GM13977 (cell line): ENCODE data around the gene KIFBP.
A peak's percentile ranks its signal among the peaks of the same experiment; 100 is the strongest.
"Not testable (repeated sequence)": the region's sequence is repeated elsewhere in the genome, so short reads cannot be mapped to it uniquely, and the experiment has no call there.

Experiments
- DNase-seq: peaks from one replicate; pipeline ENCODE4 v3.0.0; 2012; ENCODE audit warnings: low spot score
- CTCF ChIP-seq: IDR thresholded peaks from 2 replicates; pipeline ENCODE4 v1.5.1; 2012; ENCODE audit warnings: mild to moderate bottlenecking, control low read depth; ENCODE audit not compliant: insufficient read depth; ENCODE audit errors: extremely low read depth, missing control alignments
- in situ Hi-C: fragments of 300-500 bp; cut with MboI; formaldehyde crosslinking; loops from one replicate; pipeline ENCODE4 v1.12.0; 2022; ENCODE audit warnings: low sequenced_read_pairs, low pct_unique_long_range_greater_than_20kb, mixed read lengths, inconsistent platforms; ENCODE audit not compliant: unreplicated experiment

KIFBP gene

GRCh38 chr10:68988530-68989316, at the start of gene KIFBP:
Gene KIFBP (plus strand): TSS chr10:68988803. CDS start chr10:68988833, 30 bp downstream.
- peak; percentile 47 for TF ChIP-seq CTCF
- DNase-seq = peak; percentile 93
- in situ Hi-C loops = loop anchor here (25.0 kb wide), 1 partner anchor 399 kb away; no protein-coding TSS in a partner anchor

- TF ChIP-seq CTCF = no peak
- no peak for DNase-seq
- in situ Hi-C loops = no loop called here
These were observed 49.7 kb upstream of the KIFBP start for GRCh38 chr10:68938884-68939283.

GRCh38 chr10:68940917-68941316, 47.7 kb upstream of the KIFBP start:
- in situ Hi-C loops, DNase-seq: not testable (repeated sequence)

- no peak for TF ChIP-seq CTCF
- in situ Hi-C loops = no loop called here
- DNase-seq = no peak
These were observed 38.0 kb upstream of the KIFBP start for GRCh38 chr10:68950598-68950997.

- in situ Hi-C loops = no loop called here
- TF ChIP-seq CTCF = no peak
These were observed 33.7 kb upstream of the KIFBP start for GRCh38 chr10:68954904-68955303.

GRCh38 chr10:68955355-68955831, 33.2 kb upstream of the KIFBP start:
- in situ Hi-C loops = no loop called here
- DNase-seq = no peak
- no peak for TF ChIP-seq CTCF

More at GRCh38 chr10:68954904-68955303, 33.7 kb upstream of the KIFBP start:
- no peak for DNase-seq

- peak; percentile 94 for DNase-seq
- in situ Hi-C loops = no loop called here
- TF ChIP-seq CTCF = peak; percentile 60
These were observed 32.6 kb upstream of the KIFBP start, which contains the start of gene DDX21 for GRCh38 chr10:68955832-68956532. Gene DDX21 (plus strand): TSS chr10:68956170. CDS start chr10:68956226, 56 bp downstream.
